ES-I3 (cell line): ENCODE results near the gene PRMT5.
A peak's percentile ranks its signal among the peaks of the same experiment; 100 is the strongest.

Experiments
- H3K36me3 ChIP-seq: 2 replicates; pipeline ENCODE4 v1.6.1; 2013; ENCODE audit warnings: mild to moderate bottlenecking, low read length, control low read depth, moderate library complexity; ENCODE audit not compliant: insufficient read depth
- H3K4me1 ChIP-seq: 2 replicates; pipeline ENCODE4 v1.6.1; 2013; ENCODE audit warnings: mild to moderate bottlenecking, control low read depth, low read length; ENCODE audit not compliant: insufficient read depth
- H3K9ac ChIP-seq: 2 replicates; pipeline ENCODE4 v1.6.1; 2013; ENCODE audit warnings: low read depth, mild to moderate bottlenecking, low read length, moderate library complexity
- H3K9me3 ChIP-seq: 2 replicates; pipeline ENCODE4 v1.6.1; 2013; ENCODE audit warnings: mild to moderate bottlenecking, low read length, moderate library complexity; ENCODE audit not compliant: control insufficient read depth, insufficient read depth

Gene PRMT5

DNA sequence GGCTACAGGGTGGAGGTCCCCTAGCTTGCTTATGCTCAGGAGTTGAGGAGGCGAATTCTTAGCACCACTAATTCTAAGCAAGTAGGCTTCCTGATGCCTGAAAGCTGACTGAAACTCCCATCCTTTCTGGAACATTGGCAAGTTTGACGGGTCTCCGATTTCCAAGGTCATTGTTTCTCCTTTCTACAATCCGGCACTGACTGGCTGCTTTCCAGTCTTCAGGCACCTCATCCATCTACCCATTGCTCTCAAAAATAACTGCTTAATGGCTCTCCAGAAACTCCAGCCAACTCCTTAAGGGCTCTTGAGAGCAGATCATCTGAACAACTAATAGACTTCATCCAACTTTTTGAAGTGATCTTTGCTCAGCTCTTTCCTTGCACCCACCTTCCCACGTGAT is 32.8 kb downstream of the PRMT5 start:
- no peak overlapping the region for H3K9ac ChIP-seq
- 0 out of 2 replicates have a peak, but pooled peaks cover under 1% of the 10 kb centered on the region for H3K36me3 ChIP-seq
- H3K9me3 ChIP-seq = no peaks in the 10 kb centered on the region
- peaks cover 6% of the 10 kb centered on the region for H3K4me1 ChIP-seq

DNA sequence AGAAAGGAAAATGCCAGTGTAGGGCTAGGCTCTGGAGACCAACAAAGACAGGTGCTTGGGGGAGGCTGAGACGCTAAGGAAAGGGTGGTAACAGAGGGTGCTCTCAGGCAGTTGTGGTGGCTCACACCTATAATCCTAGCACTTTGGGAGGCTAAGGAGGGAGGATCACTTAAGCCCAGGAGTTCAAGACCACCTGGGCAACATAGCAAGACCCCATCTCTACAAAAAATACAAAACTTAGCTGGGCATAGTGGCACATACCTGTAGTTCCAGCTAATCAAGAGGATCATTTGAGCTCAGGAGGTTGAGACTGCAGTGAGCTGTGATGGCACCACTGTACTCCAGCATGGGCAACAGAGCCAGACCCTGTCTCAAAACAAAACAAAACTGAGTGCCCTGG is 33.8 kb downstream of the PRMT5 start:
- H3K4me1 ChIP-seq = peaks cover 6% of the 10 kb centered on the region
- no peaks in the 10 kb centered on the region for H3K9me3 ChIP-seq
- no peaks in the 10 kb centered on the region for H3K36me3 ChIP-seq

DNA sequence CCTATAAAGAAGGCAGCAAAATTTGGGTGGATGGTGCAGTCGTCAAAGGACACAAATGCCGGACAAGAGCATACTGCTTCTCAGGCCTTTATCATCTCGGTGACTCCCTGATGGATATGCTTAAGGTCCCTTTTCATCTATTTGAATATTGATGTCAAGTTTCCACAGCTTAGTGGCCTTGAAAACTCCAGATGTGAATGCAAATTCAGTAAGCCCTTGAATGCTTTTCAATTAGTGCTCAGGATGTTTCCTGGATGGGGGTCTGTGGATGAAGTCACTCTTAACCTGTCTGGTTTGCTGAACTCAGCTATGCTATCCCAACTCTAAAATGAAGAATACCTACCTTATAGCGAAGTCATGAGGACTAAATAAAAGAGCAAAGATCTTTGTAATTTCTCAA is 35.5 kb downstream of the PRMT5 start:
- Histone ChIP-seq H3K36me3 (no peaks in the 10 kb centered on the region), H3K9ac (no peak overlapping the region), H3K9me3 (no peaks in the 10 kb centered on the region), H3K4me1 (no peaks in the 10 kb centered on the region)

More for the DNA sequence above, 33.8 kb downstream of the PRMT5 start:
- H3K9ac ChIP-seq = no peak overlapping the region

DNA sequence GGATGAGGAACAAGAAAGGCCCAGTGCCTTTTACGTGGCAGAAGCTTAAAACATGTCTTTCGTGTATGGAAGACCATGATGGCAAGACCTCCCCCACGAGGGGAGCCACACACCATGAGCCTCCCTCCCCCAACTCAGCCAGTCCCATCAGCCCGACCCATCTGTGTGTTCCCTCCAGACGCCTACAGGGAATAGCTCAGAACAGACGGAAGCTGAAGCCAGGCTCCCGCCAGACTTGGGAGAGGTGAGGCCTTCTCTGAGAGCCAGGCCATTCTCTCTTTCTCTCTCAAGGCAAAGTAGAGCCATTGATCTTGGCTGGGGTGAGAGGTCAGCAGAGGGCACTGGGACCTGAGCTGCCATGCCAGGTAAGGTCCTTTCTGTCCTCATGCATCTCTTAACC is 36.7 kb downstream of the PRMT5 start:
- H3K9ac ChIP-seq = no peak overlapping the region
- H3K9me3 ChIP-seq = no peaks in the 10 kb centered on the region
- peaks cover 4% of the 10 kb centered on the region; the same call in 1 of the 2 replicates for H3K4me1 ChIP-seq
- H3K36me3 ChIP-seq = no peaks in the 10 kb centered on the region

DNA sequence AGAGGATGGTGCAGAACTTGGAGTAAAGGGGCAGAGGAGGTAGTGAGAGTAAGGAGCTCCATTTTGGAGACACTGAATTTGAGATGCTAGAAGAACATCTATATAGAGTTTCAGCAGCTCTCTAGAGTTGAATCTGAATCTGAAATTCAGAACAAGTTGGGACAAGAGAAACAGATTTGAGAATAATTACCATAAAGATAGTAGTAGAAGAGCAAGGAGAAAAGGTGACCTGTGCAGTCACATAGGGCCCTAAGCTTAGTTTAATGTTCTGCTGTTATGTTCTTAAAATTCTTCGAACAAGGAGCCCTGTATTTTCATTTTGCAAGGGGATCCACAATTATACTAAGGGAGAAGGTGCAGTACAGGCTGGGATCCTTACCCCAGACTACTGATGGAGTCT is 38.8 kb downstream of the PRMT5 start:
- Histone ChIP-seq H3K9ac (no peak overlapping the region), H3K4me1 (peaks cover 10% of the 10 kb centered on the region; the same call in 1 of the 2 replicates), H3K36me3 (no peaks in the 10 kb centered on the region), H3K9me3 (no peaks in the 10 kb centered on the region)

DNA sequence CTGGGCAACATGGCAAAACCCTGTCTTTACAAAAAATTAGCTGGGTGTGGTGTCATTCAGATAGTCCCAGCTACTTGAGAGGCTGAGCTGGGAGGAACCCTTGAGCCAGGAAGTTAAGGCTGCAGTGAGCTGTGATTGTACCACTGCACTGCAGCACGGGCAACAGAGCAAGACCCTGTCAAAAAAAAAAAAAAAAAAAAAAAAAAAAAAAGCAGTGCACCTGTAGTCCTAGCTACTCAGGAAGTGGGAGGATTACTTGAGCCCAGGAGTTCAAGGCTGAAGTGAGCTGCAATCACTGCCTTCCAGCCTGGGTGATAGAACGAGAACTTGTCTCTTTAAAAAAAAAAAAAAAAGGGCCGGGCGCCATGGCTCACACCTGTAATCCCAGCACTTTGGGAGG is 40.5 kb downstream of the PRMT5 start:
- Histone ChIP-seq H3K36me3 (no peaks in the 10 kb centered on the region), H3K9ac (no peak overlapping the region), H3K9me3 (no peaks in the 10 kb centered on the region), H3K4me1 (peaks cover 17% of the 10 kb centered on the region; the same call in 1 of the 2 replicates)

DNA sequence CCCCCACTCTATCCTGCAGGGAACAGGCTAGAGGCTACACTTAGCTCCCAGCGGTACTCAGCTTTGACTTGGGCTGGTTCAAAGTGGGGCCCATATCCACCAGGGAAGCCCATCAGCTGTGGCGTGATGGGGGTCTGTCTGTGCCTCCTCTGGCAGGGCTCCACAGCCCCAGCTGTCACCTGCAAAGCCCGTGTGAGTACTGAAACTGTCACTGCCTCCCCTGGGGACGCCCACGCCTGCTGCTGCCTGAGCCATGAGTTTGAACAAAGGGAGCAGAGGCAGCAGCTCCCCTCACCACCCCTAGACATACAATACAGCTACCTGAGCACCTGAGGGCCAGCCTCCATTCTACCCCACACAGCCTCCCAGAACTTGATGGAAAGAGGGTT is 41.2 kb downstream of the PRMT5 start:
- Histone ChIP-seq H3K9ac (peak overlapping the region; percentile 92; the same call in 1 of the 2 replicates), H3K4me1 (peaks cover 20% of the 10 kb centered on the region; the same call in 1 of the 2 replicates), H3K36me3 (no peaks in the 10 kb centered on the region), H3K9me3 (no peaks in the 10 kb centered on the region)

DNA sequence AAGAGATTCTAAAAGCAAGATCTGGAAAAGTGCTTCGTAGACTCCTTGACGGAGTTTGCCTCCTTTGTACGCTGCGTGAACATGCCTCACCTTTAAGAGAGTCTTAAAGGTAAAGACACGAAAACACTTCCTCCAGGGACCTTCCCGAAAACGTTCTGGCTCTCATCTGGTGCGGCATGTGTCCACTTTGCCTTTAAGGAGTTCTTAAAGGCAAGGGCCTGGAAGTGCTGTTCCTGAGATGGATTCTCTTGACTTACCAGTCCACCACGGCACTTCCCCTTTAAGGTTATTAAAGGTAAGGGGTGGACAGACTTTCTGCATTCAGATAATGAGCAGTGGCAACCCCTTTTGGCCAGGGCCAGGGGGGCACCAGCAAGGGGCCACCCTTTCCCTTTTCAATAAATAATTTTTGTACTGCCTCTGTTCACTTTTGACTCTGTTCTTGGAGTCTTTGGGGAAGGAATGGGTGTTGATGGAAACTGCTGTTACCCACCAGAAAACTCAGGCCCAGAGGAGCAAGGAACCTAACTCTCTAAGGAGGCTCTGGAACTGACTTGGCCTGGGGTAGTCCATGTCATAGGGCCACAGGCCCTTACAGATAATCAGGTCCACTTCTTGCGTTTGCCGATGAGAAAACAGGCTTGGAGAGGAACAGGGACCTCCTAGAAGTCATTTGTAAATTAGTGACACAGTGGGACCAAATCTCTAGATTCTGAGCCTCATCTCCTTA is 41.8 kb downstream of the PRMT5 start:
- Histone ChIP-seq H3K9me3 (no peaks in the 10 kb centered on the region), H3K36me3 (no peaks in the 10 kb centered on the region), H3K9ac (peak overlapping the region; percentile 92), H3K4me1 (peaks cover 24% of the 10 kb centered on the region; the same call in 1 of the 2 replicates)

DNA sequence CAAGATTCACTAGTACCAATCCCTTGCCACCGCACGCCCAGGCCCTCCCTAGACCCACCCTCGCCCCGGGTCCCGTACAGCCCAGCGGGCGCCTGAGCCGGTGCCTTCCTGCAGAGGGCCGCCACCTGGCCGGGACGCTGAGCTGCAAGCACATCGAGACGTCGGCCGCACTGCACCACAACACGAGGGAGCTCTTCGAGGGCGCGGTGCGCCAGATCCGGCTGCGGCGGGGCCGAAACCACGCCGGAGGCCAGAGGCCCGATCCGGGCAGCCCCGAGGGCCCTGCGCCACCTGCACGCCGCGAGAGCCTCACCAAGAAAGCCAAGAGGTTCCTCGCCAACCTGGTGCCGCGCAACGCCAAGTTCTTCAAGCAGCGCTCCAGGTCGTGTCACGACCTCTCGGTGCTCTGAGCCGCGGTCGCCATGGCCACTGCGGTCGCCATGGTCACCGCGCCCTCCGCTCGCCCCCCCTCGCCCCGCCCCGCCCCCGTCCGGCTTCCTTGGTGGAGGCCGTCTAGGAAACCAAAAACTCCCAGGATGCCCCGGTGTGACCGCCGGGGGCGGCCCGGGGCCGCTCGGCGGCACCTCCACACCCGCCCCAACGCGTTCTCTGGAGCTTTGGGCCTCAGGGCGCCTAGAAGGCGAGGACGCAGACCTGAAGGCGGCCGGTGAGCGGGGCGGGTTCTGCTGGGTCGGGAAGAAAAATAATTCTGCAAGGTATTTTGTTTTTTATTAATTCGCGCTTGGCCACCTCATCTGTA is 42.5 kb downstream of the PRMT5 start:
- Histone ChIP-seq H3K9ac (peak overlapping the region; percentile 92), H3K36me3 (no peaks in the 10 kb centered on the region), H3K4me1 (peaks cover 25% of the 10 kb centered on the region; the same call in 1 of the 2 replicates)

DNA sequence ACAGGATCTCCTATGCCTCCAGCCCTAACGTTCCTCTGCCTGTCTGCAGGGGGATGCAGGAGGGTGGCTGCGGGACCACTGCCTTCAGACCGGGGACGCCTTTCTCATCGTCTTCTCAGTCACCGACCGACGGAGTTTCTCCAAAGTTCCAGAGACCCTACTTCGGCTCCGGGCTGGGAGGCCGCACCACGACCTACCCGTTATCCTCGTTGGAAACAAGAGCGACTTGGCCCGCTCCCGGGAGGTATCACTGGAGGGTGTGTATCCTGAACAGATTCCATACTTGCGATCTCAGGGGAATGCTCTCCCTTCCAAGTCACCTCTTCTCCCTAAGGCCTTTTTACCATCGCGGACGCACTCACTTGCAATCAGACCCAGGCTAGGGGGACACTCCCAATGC is 43.2 kb downstream of the PRMT5 start:
- Histone ChIP-seq H3K4me1 (peaks cover 25% of the 10 kb centered on the region; the same call in 1 of the 2 replicates), H3K36me3 (no peaks in the 10 kb centered on the region), H3K9ac (peak overlapping the region; percentile 92; the same call in 1 of the 2 replicates), H3K9me3 (no peaks in the 10 kb centered on the region)

More for the DNA sequence above, 42.5 kb downstream of the PRMT5 start:
- no peaks in the 10 kb centered on the region for H3K9me3 ChIP-seq

DNA sequence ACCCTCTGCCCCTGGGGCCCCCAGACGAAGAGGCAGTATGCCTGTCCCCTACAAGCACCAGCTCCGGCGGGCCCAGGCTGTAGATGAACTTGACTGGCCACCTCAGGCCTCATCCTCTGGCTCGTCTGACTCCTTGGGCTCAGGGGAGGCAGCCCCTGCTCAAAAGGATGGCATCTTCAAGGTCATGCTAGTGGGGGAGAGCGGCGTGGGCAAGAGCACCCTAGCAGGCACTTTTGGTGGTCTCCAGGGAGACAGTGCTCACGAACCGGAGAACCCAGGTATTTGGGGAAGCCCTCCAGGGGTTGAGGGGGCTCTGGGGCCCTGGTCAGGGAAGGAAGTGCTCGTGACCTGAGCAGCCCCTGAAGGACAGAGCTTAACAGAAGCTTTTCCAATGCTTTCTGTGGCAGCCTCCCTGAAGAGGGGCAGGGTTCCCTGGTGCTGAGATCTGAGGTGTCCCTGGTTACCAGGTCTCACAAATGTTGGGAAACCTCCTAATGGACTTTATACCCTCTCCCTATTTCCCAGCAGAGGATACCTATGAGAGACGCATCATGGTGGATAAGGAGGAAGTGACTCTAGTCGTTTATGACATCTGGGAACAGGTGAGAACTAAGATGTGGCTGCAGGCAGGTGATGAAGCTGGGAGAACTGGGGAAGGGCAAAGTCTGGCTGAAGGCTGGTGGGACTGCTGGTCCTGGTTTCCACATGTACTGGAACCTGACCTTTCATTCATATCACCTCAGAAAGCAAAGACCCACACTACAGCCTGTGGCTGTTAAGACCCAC is 44.2 kb downstream of the PRMT5 start:
- H3K9me3 ChIP-seq = no peaks in the 10 kb centered on the region
- no peaks in the 10 kb centered on the region for H3K36me3 ChIP-seq
- H3K9ac ChIP-seq = no peak overlapping the region
- peaks cover 25% of the 10 kb centered on the region; the same call in 1 of the 2 replicates for H3K4me1 ChIP-seq

DNA sequence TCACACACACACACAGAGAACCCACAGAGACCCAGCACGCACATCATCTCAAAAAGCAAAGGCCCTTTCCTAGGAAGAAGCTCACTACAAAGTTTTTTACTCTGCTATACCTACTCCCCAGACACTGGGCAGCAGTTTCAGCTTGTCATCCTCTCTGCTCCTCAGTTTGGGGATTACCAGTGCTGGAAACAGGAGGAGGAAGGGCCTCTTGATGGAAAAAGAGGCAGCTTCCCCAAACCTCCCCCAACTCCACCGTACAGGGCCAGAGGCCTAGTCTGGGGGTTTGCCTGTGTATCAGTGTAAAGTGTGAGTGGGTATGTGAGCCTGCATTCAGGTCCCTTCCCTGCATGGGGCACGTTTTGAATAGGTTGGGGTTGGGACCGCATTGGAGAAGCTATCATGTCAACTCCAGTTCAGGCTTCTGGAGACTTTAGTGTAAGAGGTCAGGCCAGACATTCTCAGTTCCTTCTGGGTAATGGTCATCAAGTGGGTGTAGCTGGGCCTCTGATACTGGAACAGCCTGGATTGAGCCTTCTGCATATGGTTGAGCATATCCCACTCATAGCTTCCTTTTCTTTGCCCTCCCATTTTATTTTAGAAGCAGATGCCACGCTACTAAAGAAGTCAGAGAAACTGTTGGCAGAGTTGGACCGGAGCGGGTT is 45.0 kb downstream of the PRMT5 start:
- Histone ChIP-seq H3K4me1 (peaks cover 25% of the 10 kb centered on the region; the same call in 1 of the 2 replicates), H3K9me3 (no peaks in the 10 kb centered on the region), H3K9ac (no peak overlapping the region), H3K36me3 (no peaks in the 10 kb centered on the region)

DNA sequence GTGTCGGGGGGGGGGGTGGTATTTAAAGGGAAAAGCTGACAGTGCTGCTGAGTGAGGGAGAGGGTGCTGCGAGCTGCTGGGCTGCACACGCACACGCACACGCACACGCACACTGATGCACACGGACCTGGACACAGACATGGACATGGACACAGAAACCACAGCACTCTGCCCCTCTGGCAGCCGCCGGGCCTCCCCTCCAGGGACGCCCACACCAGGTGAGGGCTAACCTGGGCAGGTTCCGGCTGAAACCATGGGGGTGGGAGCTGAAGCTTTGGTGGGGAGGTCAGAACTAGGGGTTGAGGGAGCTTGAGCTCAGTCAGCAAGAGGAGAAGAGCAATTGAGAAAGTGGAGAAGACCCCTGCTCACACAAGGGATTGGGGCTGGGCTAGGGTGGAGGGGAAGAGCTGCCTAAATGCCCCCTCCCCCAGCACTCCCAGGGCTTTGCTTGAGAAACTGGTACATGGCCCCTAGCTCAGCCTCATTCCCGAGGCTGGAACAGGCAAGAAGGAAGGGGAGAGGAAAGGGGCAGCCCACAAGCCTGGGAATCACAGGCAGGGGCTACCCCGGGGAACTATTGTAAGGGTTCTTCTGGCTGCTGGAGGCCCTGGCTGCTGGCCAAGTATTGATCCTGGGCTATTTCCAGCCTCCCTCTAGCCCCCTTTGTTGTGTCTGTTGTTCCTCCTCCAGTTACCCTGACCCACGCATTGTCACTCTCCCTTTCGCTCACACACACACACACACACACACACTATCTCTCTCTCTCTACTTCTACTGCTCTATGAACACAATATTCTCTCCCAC is 45.8 kb downstream of the PRMT5 start, which contains the start of gene REM2:
REM2 (plus strand) TSS at position 50 of the 804 bp plus-strand sequence; CDS start at position 116, 66 bp downstream.
- Histone ChIP-seq H3K36me3 (no peaks in the 10 kb centered on the region; the same call in 1 of the 2 replicates), H3K9ac (peak within 1 kb of the TSS; percentile 54), H3K4me1 (peaks cover 25% of the 10 kb centered on the region; the same call in 1 of the 2 replicates), H3K9me3 (no peaks in the 10 kb centered on the region)
